Endothelial cell of umbilical vein (primary cell): ENCODE results near the gene DSCAML1. TPM values are rescaled to one million over a fixed set of nuclear protein-coding genes. Genes with fewer than 3 reads are reported as not detected.

Experiments used
- BruUV-seq: library from RNA; stranded (reverse); fragments of 400-500 nt; replicated peaks from 2 replicates; lab custom pipeline; 2021; lab: Mats Ljungman, UMichigan
- CTCF ChIA-PET: fragments of 300-600, 350-600 bp; sonication (Branson Sonifier 250); formaldehyde crosslinking; loops from one replicate; lab custom pipeline; 2021; ENCODE audit warnings: antibody characterized with exemption, inconsistent platforms; lab: Charles Lee
- POLR2A ChIA-PET: fragments of 300-600, 350-600 bp; sonication (Branson Sonifier 250); formaldehyde crosslinking; loops from one replicate; lab custom pipeline; 2021; ENCODE audit warnings: antibody characterized with exemption, inconsistent platforms; lab: Charles Lee
- DNase-seq: peaks from one replicate; pipeline ENCODE4 v3.0.0-alpha.2; 2011; ENCODE audit warnings: low read depth, low spot score
- FAIRE-seq: peaks from 2 replicates; lab custom pipeline; 2011; peaks lifted over from hg19 to GRCh38; lab: Jason Lieb, UNC
- H2AFZ ChIP-seq: 2 replicates; pipeline ENCODE4 v1.6.0; 2012; ENCODE audit warnings: low read depth, low read length, control low read depth, inconsistent platforms
- H3K27ac ChIP-seq: 2 replicates; pipeline ENCODE4 v1.5.1; 2011; ENCODE audit warnings: low read depth, mild to moderate bottlenecking, control low read depth, low read length, moderate library complexity; ENCODE audit not compliant: insufficient read depth
- H3K27me3 ChIP-seq, 2 experiments: 2 replicates each; pipeline versions ENCODE4 v1.6.0 to v1.6.1; 2011; ENCODE audit warnings: low read length in 2 of 2, mixed read lengths in 1 of 2; ENCODE audit not compliant: control insufficient read depth in 2 of 2, insufficient read depth in 2 of 2
- H3K36me3 ChIP-seq, 2 experiments: 2 replicates in 1 of 2; 3 replicates in 1 of 2; pipeline ENCODE4 v1.5.1; 2011; ENCODE audit warnings: low read length in 2 of 2, mild to moderate bottlenecking in 1 of 2, moderate library complexity in 1 of 2; ENCODE audit not compliant: control insufficient read depth in 2 of 2, insufficient read depth in 2 of 2; ENCODE audit errors: extremely low read depth in 1 of 2
- H3K4me1 ChIP-seq: 3 replicates; pipeline ENCODE4 v1.5.1; 2011; ENCODE audit warnings: mild to moderate bottlenecking, low read length; ENCODE audit not compliant: control insufficient read depth, insufficient read depth; ENCODE audit errors: extremely low read depth
- H3K4me2 ChIP-seq: 2 replicates; pipeline ENCODE4 v1.6.1; 2011; ENCODE audit warnings: low read length, control low read depth, mixed read lengths; ENCODE audit not compliant: insufficient read depth
- H3K4me3 ChIP-seq, 3 experiments: fragments of 200-600 bp in 1 of 3; sonication (generic), shearing (Covaris generic) in 1 of 3; replicated peaks in 1 of 3; 2 replicates each; pipeline ENCODE4 v1.5.1; 2011 to 2016; ENCODE audit warnings: control low read depth in 3 of 3, low read length in 3 of 3, mild to moderate bottlenecking in 2 of 3, inconsistent platforms in 1 of 3, low read depth in 1 of 3, moderate library complexity in 1 of 3; ENCODE audit not compliant: insufficient read depth in 1 of 3
- H3K79me2 ChIP-seq: 2 replicates; pipeline ENCODE4 v1.6.0; 2012; ENCODE audit warnings: low read length, inconsistent platforms; ENCODE audit not compliant: control insufficient read depth, insufficient read depth
- H3K9ac ChIP-seq: replicated peaks from 2 replicates; pipeline ENCODE3; 2011; ENCODE audit warnings: low read length, control low read depth; ENCODE audit not compliant: insufficient read depth; ENCODE audit errors: extremely low read depth
- H3K9me1 ChIP-seq: replicated peaks from 3 replicates; pipeline ENCODE4 v1.6.0; 2011; ENCODE audit warnings: mild to moderate bottlenecking, low read length; ENCODE audit not compliant: control insufficient read depth, insufficient read depth; ENCODE audit errors: extremely low read depth
- H3K9me3 ChIP-seq: replicated peaks from 2 replicates; pipeline ENCODE4 v1.5.1; 2012; ENCODE audit warnings: low read length, inconsistent platforms; ENCODE audit not compliant: control insufficient read depth, insufficient read depth
- H4K20me1 ChIP-seq: replicated peaks from 2 replicates; pipeline ENCODE3; 2011; ENCODE audit warnings: mild to moderate bottlenecking, low read length; ENCODE audit not compliant: control insufficient read depth, insufficient read depth; ENCODE audit errors: extremely low read depth
- CTCF ChIP-seq, 2 donors: IDR thresholded peaks; 1 replicate in 1 of 2; 2 replicates in 1 of 2; pipeline ENCODE4 v1.5.1; 2011; ENCODE audit warnings: low read length in 2 of 2, mild to moderate bottlenecking in 2 of 2, moderate library complexity in 2 of 2, control low read depth in 1 of 2, inconsistent platforms in 1 of 2, low read depth in 1 of 2; ENCODE audit not compliant: insufficient read depth in 1 of 2; ENCODE audit errors: extremely low read depth in 1 of 2
- EZH2 ChIP-seq: IDR thresholded peaks from 2 replicates; pipeline ENCODE4 v1.6.1; 2012; ENCODE audit warnings: borderline replicate concordance, low read depth, mild to moderate bottlenecking, moderate library complexity, low read length, inconsistent platforms; ENCODE audit not compliant: severe bottlenecking
- FOS ChIP-seq: IDR thresholded peaks from 2 replicates; pipeline ENCODE4 v1.6.1; 2011; ENCODE audit warnings: mild to moderate bottlenecking, low read length, moderate library complexity, borderline replicate concordance; ENCODE audit not compliant: insufficient read depth
- GATA2 ChIP-seq: IDR thresholded peaks from 2 replicates; pipeline ENCODE4 v1.7.0; 2011; ENCODE audit warnings: low read depth, mild to moderate bottlenecking, moderate library complexity, mixed read lengths, low read length; ENCODE audit not compliant: insufficient read length, insufficient read depth
- JUN ChIP-seq: IDR thresholded peaks from 2 replicates; pipeline ENCODE4 v1.6.1; 2011; ENCODE audit warnings: borderline replicate concordance, low read depth; ENCODE audit not compliant: insufficient read length, insufficient read depth
- MYC ChIP-seq: IDR thresholded peaks from one replicate; pipeline ENCODE4 v1.6.1; 2011; ENCODE audit warnings: mild to moderate bottlenecking, low read depth, low read length
- POLR2A ChIP-seq: IDR thresholded peaks from 2 replicates; pipeline ENCODE4 v1.6.1; 2012; ENCODE audit warnings: low read depth, mild to moderate bottlenecking, control low read depth, low read length
- POLR2AphosphoS5 ChIP-seq: IDR thresholded peaks from 2 replicates; pipeline ENCODE4 v1.6.1; 2012; ENCODE audit warnings: low read depth, mild to moderate bottlenecking, control low read depth, low read length, moderate library complexity; ENCODE audit not compliant: insufficient read depth
- dilution Hi-C: fragments of 300-500 bp; cut with MboI; formaldehyde crosslinking; loops from one replicate; pipeline ENCODE4 v1.15.0; 2019; ENCODE audit warnings: low sequenced_read_pairs; ENCODE audit not compliant: extremely low pct_ligation_motif_present
- intact Hi-C: fragments of 100-400 bp; cut with micrococcal nuclease; formaldehyde crosslinking; loops from one replicate; pipeline ENCODE4 v1.10.0; 2022
- polyA plus RNA-seq, 4 experiments: library from polyadenylated mRNA; depleted of rRNA in 3 of 4; stranded (reverse) in 3 of 4; unstranded in 1 of 4; fragments of >200 nt; gene quantifications; 2 replicates each; pipeline versions ENCODE4 v1.2.1 to v1.2.3, GENCODE V29; 2011 to 2012; ENCODE audit warnings: missing spikeins in 1 of 4
- total RNA-seq: library from RNA; stranded (reverse); gene quantifications from 2 replicates; pipeline ENCODE4 v1.2.3, GENCODE V29; 2021
- TF ChIP-seq, protein P1 (sequence below): IDR thresholded peaks from 2 replicates; pipeline ENCODE4 v1.6.1; 2011; ENCODE audit not compliant: insufficient read depth, insufficient read length

The DSCAML1 gene
- total and polyA plus RNA-seq, 2 donors (not counting 3 experiments of a cell fraction or from before 2014, with no cell fraction given): not detected

GRCh38 chr11:117466966-117467365 lies 330.1 kb downstream of the DSCAML1 start:
- intact Hi-C loops: no loop called here
- no peak overlapping the region for H3K9ac ChIP-seq
- no peak overlapping the region for H3K27ac ChIP-seq
- ChIA-PET CTCF (interaction anchor here (1.4 kb wide), 1 partner anchor 41 kb away, joined by 5 read pairs; no protein-coding TSS in a partner anchor), POLR2A (no interaction called here)
- DNase-seq: no peak
- H3K4me1 ChIP-seq: no peaks in the 10 kb centered on the region
- no peaks in the 10 kb centered on the region for H3K27me3 ChIP-seq
- H3K36me3 ChIP-seq: no peaks in the 10 kb centered on the region
- no peaks in the 10 kb centered on the region for H4K20me1 ChIP-seq
- H3K4me2 ChIP-seq: no peak overlapping the region
- no peak overlapping the region for H2AFZ ChIP-seq
- H3K4me3 ChIP-seq: no peak overlapping the region
- TF ChIP-seq CTCF (IDR thresholded peaks at IDR 0.05; ENCODE audit: extremely low read depth in 1 of 2, insufficient read depth in 1 of 2, low read depth in 1 of 2, low read length in 2 of 2): no peak
- TF ChIP-seq, protein P1, sequence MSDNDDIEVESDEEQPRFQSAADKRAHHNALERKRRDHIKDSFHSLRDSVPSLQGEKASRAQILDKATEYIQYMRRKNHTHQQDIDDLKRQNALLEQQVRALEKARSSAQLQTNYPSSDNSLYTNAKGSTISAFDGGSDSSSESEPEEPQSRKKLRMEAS: no peak
- TF ChIP-seq EZH2: no peak
- dilution Hi-C loops: no loop called here
- H3K9me3 ChIP-seq: no peaks in the 10 kb centered on the region
- no peak for FAIRE-seq
- no peaks in the 10 kb centered on the region for H3K9me1 ChIP-seq
- no peaks in the 10 kb centered on the region for H3K79me2 ChIP-seq
- no TSS peak for BruUV-seq

- Histone ChIP-seq H3K27ac (no peak overlapping the region), H3K4me3 (no peak overlapping the region), H3K79me2 (no peaks in the 10 kb centered on the region), H3K9ac (no peak overlapping the region), H3K36me3 (no peaks in the 10 kb centered on the region), H3K9me3 (no peaks in the 10 kb centered on the region), H3K9me1 (no peaks in the 10 kb centered on the region), H3K4me1 (no peaks in the 10 kb centered on the region), H4K20me1 (no peaks in the 10 kb centered on the region), H3K27me3 (no peaks in the 10 kb centered on the region), H2AFZ (no peak overlapping the region), H3K4me2 (no peak overlapping the region)
- FAIRE-seq: no peak
- BruUV-seq: no TSS peak
- dilution Hi-C loops: no loop called here
- TF ChIP-seq CTCF (IDR thresholded peaks at IDR 0.05; ENCODE audit: extremely low read depth in 1 of 2, insufficient read depth in 1 of 2, low read depth in 1 of 2, low read length in 2 of 2) (no peak), MYC (no peak), EZH2 (no peak), POLR2A (no peak), GATA2 (no peak), POLR2AphosphoS5 (no peak), FOS (no peak), JUN (no peak)
- TF ChIP-seq, protein P1: no peak
- DNase-seq: no peak
- ChIA-PET CTCF (no interaction called here), POLR2A (no interaction called here)
- intact Hi-C loops: no loop called here
These were observed 331.6 kb downstream of the DSCAML1 start for GRCh38 chr11:117465236-117465997.
